Endodermal cell (in vitro differentiated cells): Measurements from ENCODE around the gene FAM83D. TPM values are rescaled to one million over a fixed set of nuclear protein-coding genes. Genes with fewer than 3 reads are reported as not detected.

Source experiments
- DNase-seq: peaks from one replicate; pipeline ENCODE4 v3.0.0-alpha.2; 2017
- H3K27ac ChIP-seq: 2 replicates; pipeline ENCODE4 v1.5.1; 2013; ENCODE audit warnings: mild to moderate bottlenecking, low read depth, low read length, moderate library complexity
- H3K27me3 ChIP-seq: 2 replicates; pipeline ENCODE4 v1.6.1; 2013; ENCODE audit warnings: mild to moderate bottlenecking, low read length, moderate library complexity; ENCODE audit not compliant: insufficient read depth, control insufficient read depth, poor library complexity, severe bottlenecking
- H3K36me3 ChIP-seq: 2 replicates; pipeline ENCODE4 v1.7.0; 2013; ENCODE audit warnings: mild to moderate bottlenecking, low read length, moderate library complexity; ENCODE audit not compliant: control insufficient read depth, insufficient read depth
- H3K4me1 ChIP-seq: one replicate; pipeline ENCODE4 v1.7.0; 2013; ENCODE audit warnings: low read length; ENCODE audit not compliant: control insufficient read depth, insufficient read depth
- H3K4me3 ChIP-seq: 2 replicates; pipeline ENCODE4 v1.5.1; 2013; ENCODE audit warnings: mild to moderate bottlenecking, low read length, moderate library complexity
- H3K9ac ChIP-seq: 2 replicates; pipeline ENCODE4 v1.6.1; 2013; ENCODE audit warnings: mild to moderate bottlenecking, low read length, moderate library complexity; ENCODE audit not compliant: poor library complexity, severe bottlenecking; ENCODE audit errors: extremely low read depth
- H3K9me3 ChIP-seq: 2 replicates; pipeline ENCODE4 v1.6.1; 2013; ENCODE audit warnings: mild to moderate bottlenecking, low read length, moderate library complexity; ENCODE audit not compliant: control insufficient read depth
- H3K27ac Mint-ChIP-seq: 2 replicates; pipeline ENCODE4 v1.8.0; 2020; ENCODE audit warnings: mixed read lengths
- H3K27me3 Mint-ChIP-seq: 2 replicates; pipeline ENCODE4 v1.8.0; 2021; ENCODE audit warnings: mild to moderate bottlenecking, mixed read lengths; ENCODE audit not compliant: insufficient read depth
- H3K36me3 Mint-ChIP-seq: 2 replicates; pipeline ENCODE4 v1.8.0; 2020; ENCODE audit warnings: low read depth, mixed read lengths
- H3K4me1 Mint-ChIP-seq: 2 replicates; pipeline ENCODE4 v1.8.0; 2020; ENCODE audit warnings: mixed read lengths
- H3K4me3 Mint-ChIP-seq: 2 replicates; pipeline ENCODE4 v1.8.0; 2020; ENCODE audit warnings: mild to moderate bottlenecking, moderate library complexity, mixed read lengths
- H3K9me3 Mint-ChIP-seq: 2 replicates; pipeline ENCODE4 v1.8.0; 2020; ENCODE audit warnings: mild to moderate bottlenecking, mixed read lengths
- CTCF ChIP-seq: fragments of 200-600 bp; sonication (generic); conservative IDR thresholded peaks from 2 replicates; pipeline ENCODE4 v1.5.0; 2021; ENCODE audit warnings: antibody characterized with exemption, mild to moderate bottlenecking
- WGBS, 2 experiments: methylation state at CpG; one replicate each; pipeline versions ENCODE4 v1.1.5 to v1.1.7; 2013; ENCODE audit warnings: missing lambda C conversion rate in 2 of 2, mixed read lengths in 1 of 2; ENCODE audit not compliant: insufficient coverage in 1 of 2, insufficient read length in 1 of 2; 5-methylcytosine and 5-hydroxymethylcytosine counted together
- total RNA-seq, 2 donors: library from RNA; stranded (reverse); fragmentation: NEBNext Ultra II Directional in 1 of 2; extraction: Animal tissue kit (Norgen Biotek cat#: 25700) in 1 of 2; gene quantifications; 2 replicates in 1 of 2; 3 replicates in 1 of 2; pipeline ENCODE4 v1.2.1, GENCODE V29; 2021

FAM83D gene
- total RNA-seq, 2 donors from 2014 or later, result 34.8 to 39.9 TPM

GRCh38 chr20:38969708-38970107, 43.5 kb downstream of the FAM83D start:
- no peaks in the 10 kb centered on the region for H3K27me3 Mint-ChIP-seq
- no peaks in the 10 kb centered on the region for H3K4me1 ChIP-seq
- no peak for TF ChIP-seq CTCF
- H3K36me3 Mint-ChIP-seq, result peaks cover 27% of the 10 kb centered on the region
- WGBS, 2 experiments, result 94 to 95% methylated on average over 2 to 4 of the region's 4 CpGs
- H3K9ac ChIP-seq, result no peak overlapping the region
- H3K9me3 ChIP-seq, result no peaks in the 10 kb centered on the region
- H3K4me1 Mint-ChIP-seq, result no peaks in the 10 kb centered on the region
- no peak overlapping the region for H3K27ac ChIP-seq
- H3K9me3 Mint-ChIP-seq, result no peaks in the 10 kb centered on the region
- DNase-seq, result no peak
- H3K36me3 ChIP-seq, result peaks cover 39% of the 10 kb centered on the region
- H3K4me3 ChIP-seq, result no peak overlapping the region
- no peak overlapping the region for H3K4me3 Mint-ChIP-seq
- H3K27ac Mint-ChIP-seq, result no peak overlapping the region
- no peaks in the 10 kb centered on the region for H3K27me3 ChIP-seq

GRCh38 chr20:38970302-38970701, 44.1 kb downstream of the FAM83D start:
- Histone ChIP-seq H3K36me3 (peaks cover 36% of the 10 kb centered on the region), H3K27ac (no peak overlapping the region), H3K9ac (no peak overlapping the region), H3K27me3 (no peaks in the 10 kb centered on the region), H3K4me3 (no peak overlapping the region), H3K4me1 (no peaks in the 10 kb centered on the region), H3K9me3 (no peaks in the 10 kb centered on the region)
- Mint-ChIP-seq H3K9me3 (no peaks in the 10 kb centered on the region), H3K36me3 (peaks cover 21% of the 10 kb centered on the region), H3K4me1 (no peaks in the 10 kb centered on the region), H3K27me3 (no peaks in the 10 kb centered on the region), H3K4me3 (no peak overlapping the region), H3K27ac (no peak overlapping the region)
- DNase-seq, result no peak
- WGBS, 2 experiments, result 96 to 100% methylated on average over 1 of the region's 1 CpG
- TF ChIP-seq CTCF, result no peak

GRCh38 chr20:38973107-38973506, 46.9 kb downstream of the FAM83D start:
- Mint-ChIP-seq H3K4me3 (no peak overlapping the region), H3K9me3 (no peaks in the 10 kb centered on the region), H3K27me3 (no peaks in the 10 kb centered on the region), H3K27ac (no peak overlapping the region), H3K4me1 (no peaks in the 10 kb centered on the region), H3K36me3 (peaks cover 20% of the 10 kb centered on the region)
- H3K4me3 ChIP-seq, result no peak overlapping the region
- no peak for DNase-seq
- H3K27me3 ChIP-seq, result no peaks in the 10 kb centered on the region
- no peak overlapping the region for H3K27ac ChIP-seq
- no peak overlapping the region for H3K9ac ChIP-seq
- no peak for TF ChIP-seq CTCF
- H3K4me1 ChIP-seq, result no peaks in the 10 kb centered on the region
- peaks cover 48% of the 10 kb centered on the region for H3K36me3 ChIP-seq
- no peaks in the 10 kb centered on the region for H3K9me3 ChIP-seq
